ENCODE data around the gene SDR42E1.
"Not testable (repeated sequence)": the region's sequence is repeated elsewhere in the genome, so short reads cannot be mapped to it uniquely, and the experiment has no call there.

SDR42E1 gene

GRCh38 chr16:82004601-82005000 lies 6.7 kb downstream of the SDR42E1 start:
- no peak for TF ChIP-seq ZNF274 (IDR thresholded peaks at IDR 0.05; ENCODE audit: low read depth, low read length)
- H3K4me3 ChIP-seq (ENCODE audit: low read length): no peak overlapping the region

GRCh38 chr16:82002831-82003230 lies 8.4 kb downstream of the SDR42E1 start:
- TF ChIP-seq ZNF274 (IDR thresholded peaks at IDR 0.05; ENCODE audit: low read depth, low read length): no peak
- no peak overlapping the region for H3K4me3 ChIP-seq (ENCODE audit: low read length)

- H3K4me3 ChIP-seq (ENCODE audit: low read length): no peak overlapping the region
- no peak for TF ChIP-seq ZNF274 (IDR thresholded peaks at IDR 0.05; ENCODE audit: low read depth, low read length)
These were observed 13.5 kb downstream of the SDR42E1 start for GRCh38 chr16:81997738-81998137.

GRCh38 chr16:81996664-81997509 lies 14.4 kb downstream of the SDR42E1 start:
- no peak for TF ChIP-seq ZNF274 (IDR thresholded peaks at IDR 0.05; ENCODE audit: low read depth, low read length)
- H3K4me3 ChIP-seq (ENCODE audit: low read length): no peak overlapping the region

- H3K4me3 ChIP-seq (ENCODE audit: low read length): no peak overlapping the region
- no peak for TF ChIP-seq ZNF274 (IDR thresholded peaks at IDR 0.05; ENCODE audit: low read depth, low read length)
These were observed 15.6 kb downstream of the SDR42E1 start for GRCh38 chr16:81995651-81996050.

GRCh38 chr16:81994485-81994884 lies 16.8 kb downstream of the SDR42E1 start:
- no peak overlapping the region for H3K4me3 ChIP-seq (ENCODE audit: low read length)
- no peak for TF ChIP-seq ZNF274 (IDR thresholded peaks at IDR 0.05; ENCODE audit: low read depth, low read length)

GRCh38 chr16:81992859-81993258 lies 18.4 kb downstream of the SDR42E1 start:
- no peak for TF ChIP-seq ZNF274 (IDR thresholded peaks at IDR 0.05; ENCODE audit: low read depth, low read length)
- no peak overlapping the region for H3K4me3 ChIP-seq (ENCODE audit: low read length)

GRCh38 chr16:81987706-81988105 lies 23.6 kb downstream of the SDR42E1 start:
- no peak overlapping the region for H3K4me3 ChIP-seq (ENCODE audit: low read length)
- TF ChIP-seq ZNF274 (IDR thresholded peaks at IDR 0.05; ENCODE audit: low read depth, low read length): no peak

- no peak overlapping the region for H3K4me3 ChIP-seq (ENCODE audit: low read length)
- TF ChIP-seq ZNF274 (IDR thresholded peaks at IDR 0.05; ENCODE audit: low read depth, low read length): no peak
These were observed 24.1 kb downstream of the SDR42E1 start for GRCh38 chr16:81987121-81987520.

GRCh38 chr16:81977335-81977942 lies 33.8 kb downstream of the SDR42E1 start:
- H3K4me3 ChIP-seq (ENCODE audit: low read length): not testable (repeated sequence)

GRCh38 chr16:81975637-81976036 lies 35.6 kb downstream of the SDR42E1 start:
- no peak for TF ChIP-seq ZNF274 (IDR thresholded peaks at IDR 0.05; ENCODE audit: low read depth, low read length)
- H3K4me3 ChIP-seq (ENCODE audit: low read length): no peak overlapping the region

- H3K4me3 ChIP-seq (ENCODE audit: low read length): no peak overlapping the region
- TF ChIP-seq ZNF274 (IDR thresholded peaks at IDR 0.05; ENCODE audit: low read depth, low read length): no peak
These were observed 37.5 kb downstream of the SDR42E1 start for GRCh38 chr16:81973737-81974136.

GRCh38 chr16:81971853-81972252 lies 39.4 kb downstream of the SDR42E1 start:
- H3K4me3 ChIP-seq (ENCODE audit: low read length): no peak overlapping the region
- TF ChIP-seq ZNF274 (IDR thresholded peaks at IDR 0.05; ENCODE audit: low read depth, low read length): no peak

- H3K4me3 ChIP-seq (ENCODE audit: low read length): no peak overlapping the region
- no peak for TF ChIP-seq ZNF274 (IDR thresholded peaks at IDR 0.05; ENCODE audit: low read depth, low read length)
These were observed 43.9 kb downstream of the SDR42E1 start for GRCh38 chr16:81967358-81967757.

- TF ChIP-seq ZNF274 (IDR thresholded peaks at IDR 0.05; ENCODE audit: low read depth, low read length): no peak
- H3K4me3 ChIP-seq (ENCODE audit: low read length): no peak overlapping the region
These were observed 46.5 kb downstream of the SDR42E1 start for GRCh38 chr16:81964808-81965207.

Measured in GM08714 (cell line).